Glomerular visceral epithelial cell (primary cell): ENCODE results near the gene AIMP1.
A peak's percentile ranks its signal among the peaks of the same experiment; 100 is the strongest.

Experiments used
- DNase-seq: peaks from one replicate; pipeline ENCODE4 v3.0.0-alpha.2; 2016; ENCODE audit errors: extremely low spot score

Gene AIMP1

DNA sequence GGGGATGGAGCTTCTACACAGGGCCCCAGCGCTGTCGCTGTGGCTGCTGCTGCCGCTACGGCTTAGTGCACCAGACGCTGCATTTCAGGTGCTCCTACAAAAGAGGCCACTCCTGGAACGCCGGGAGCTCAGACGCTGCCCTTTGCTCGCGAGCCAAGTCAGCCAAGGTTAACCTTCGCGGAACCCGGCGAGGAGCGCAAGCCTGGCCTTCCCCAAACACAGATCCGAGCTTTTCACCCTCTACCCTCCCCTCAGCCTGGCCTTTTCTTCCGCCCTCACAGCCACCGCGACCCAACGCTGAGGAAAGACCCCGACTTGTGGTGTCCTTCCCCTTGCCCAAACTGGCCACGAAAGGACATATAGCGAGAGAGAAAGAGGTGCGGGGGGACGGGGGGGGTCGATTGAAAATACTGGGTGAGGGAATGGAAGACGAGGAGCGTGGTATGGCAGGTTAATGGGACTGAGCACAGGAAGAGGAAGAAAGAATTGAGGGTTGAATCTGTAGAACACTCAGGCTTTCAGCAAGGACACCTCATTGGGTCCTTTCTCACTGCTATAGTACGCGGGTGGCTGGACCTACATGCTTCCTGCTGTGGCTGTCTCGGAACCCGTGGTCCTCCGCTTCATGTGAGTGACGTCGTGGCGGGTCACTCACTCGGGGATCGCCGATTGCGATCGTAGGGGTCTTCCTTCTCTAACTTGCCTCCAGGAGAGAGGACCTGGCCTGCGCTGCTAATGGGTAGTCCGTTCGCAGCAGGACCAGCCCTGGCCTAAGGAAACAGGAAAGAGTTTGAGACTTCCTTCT, at the start of gene AIMP1, which contains the start of gene TBCK:
AIMP1 (plus strand) TSS at position 583 of the 805 bp plus-strand sequence. CDS start 8,460 bp downstream, outside the sequence.
TBCK (minus strand) TSS at position 242 of the 805 bp plus-strand sequence. CDS start 7,249 bp downstream, outside the sequence.
- peak; percentile 90 for DNase-seq

DNA sequence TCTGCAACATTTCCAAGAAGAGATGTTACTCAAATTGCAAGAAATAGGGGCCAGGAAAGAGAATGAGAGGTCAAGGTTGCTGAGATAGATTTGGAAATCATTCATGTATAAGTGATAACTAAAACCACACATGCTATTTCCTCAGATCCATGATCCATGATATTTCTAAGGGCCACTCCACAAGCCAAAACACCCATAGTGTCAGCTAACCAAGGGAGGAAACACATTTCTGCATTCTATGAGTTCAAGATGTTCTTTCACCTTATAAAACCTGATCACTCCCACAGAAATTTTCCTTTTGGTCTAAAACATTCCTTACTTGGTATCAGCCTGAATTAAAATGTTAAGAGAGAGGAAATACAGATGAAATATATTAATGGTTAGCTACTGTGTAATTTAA, 47.6 kb upstream of the AIMP1 start:
- DNase-seq, result no peak

DNA sequence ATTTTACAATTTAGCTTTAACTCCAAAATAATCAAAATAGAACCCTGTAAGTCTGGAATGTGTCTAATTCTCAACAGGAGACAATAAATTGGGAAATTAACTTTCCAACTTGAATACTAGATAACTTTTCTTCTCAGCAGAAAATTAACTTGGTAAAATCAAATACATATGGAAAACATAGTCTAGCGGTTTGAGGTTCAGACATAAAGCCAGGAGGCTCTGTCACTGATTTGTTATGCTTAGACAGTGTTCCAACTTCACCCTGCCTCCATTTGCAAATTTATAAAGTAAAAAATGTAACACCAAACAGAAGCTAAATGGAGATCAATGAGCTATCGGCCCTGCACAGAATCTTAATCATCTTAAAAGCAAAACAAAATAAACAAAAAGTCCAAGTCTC, 46.6 kb upstream of the AIMP1 start:
- no peak for DNase-seq

DNA sequence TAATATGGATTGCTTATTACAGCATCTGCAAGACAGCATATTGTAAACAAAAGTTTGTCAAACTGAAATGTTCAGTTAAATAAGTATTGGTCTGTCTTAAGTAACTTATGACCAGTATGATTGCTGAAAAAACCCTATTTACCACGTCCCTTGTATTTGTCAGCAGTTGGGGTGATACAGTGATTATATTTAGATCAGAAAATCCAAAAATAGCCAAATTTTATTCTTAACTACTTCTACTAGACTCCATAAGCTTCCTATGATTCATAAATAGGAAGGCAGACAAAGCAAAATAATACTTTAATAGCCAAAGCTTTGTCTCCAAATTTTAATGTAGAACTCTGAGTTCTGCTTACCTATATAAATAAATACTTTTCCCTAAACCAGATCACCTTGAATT, 45.6 kb upstream of the AIMP1 start:
- DNase-seq, result no peak

- DNase-seq, result no peak
Measured at GRCh38 chr4:106273831-106274230, 42.5 kb upstream of the AIMP1 start.

- DNase-seq, result no peak
Measured at GRCh38 chr4:106277140-106277675, 39.1 kb upstream of the AIMP1 start.

- DNase-seq, result no peak
Measured at GRCh38 chr4:106284227-106284626, 32.1 kb upstream of the AIMP1 start.

DNA sequence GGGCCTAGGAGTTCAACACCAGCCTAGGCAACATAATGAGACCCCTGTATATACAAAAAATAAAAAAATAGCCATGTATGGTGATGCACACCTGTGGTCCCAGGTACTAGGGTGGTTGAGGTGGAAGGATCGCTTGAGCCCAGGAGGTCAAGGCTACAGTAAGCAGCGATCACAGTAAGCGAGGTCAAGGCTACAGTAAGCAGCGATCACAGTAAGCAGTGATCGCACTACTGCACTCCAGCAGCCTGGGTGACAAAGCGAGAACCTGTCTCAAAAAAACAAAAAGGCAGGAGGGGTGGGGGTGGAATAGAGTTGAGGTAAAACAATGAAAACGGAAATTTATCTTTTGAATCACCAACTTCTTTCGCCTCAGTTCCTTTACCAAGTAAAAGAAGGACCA, 29.7 kb upstream of the AIMP1 start:
- no peak for DNase-seq

- peak; percentile 87 for DNase-seq
Measured at GRCh38 chr4:106287353-106287969, 28.9 kb upstream of the AIMP1 start.

- DNase-seq, result no peak
Measured at GRCh38 chr4:106289737-106290136, 26.6 kb upstream of the AIMP1 start.

GRCh38 chr4:106291678-106292077, 24.7 kb upstream of the AIMP1 start:
- no peak for DNase-seq

DNA sequence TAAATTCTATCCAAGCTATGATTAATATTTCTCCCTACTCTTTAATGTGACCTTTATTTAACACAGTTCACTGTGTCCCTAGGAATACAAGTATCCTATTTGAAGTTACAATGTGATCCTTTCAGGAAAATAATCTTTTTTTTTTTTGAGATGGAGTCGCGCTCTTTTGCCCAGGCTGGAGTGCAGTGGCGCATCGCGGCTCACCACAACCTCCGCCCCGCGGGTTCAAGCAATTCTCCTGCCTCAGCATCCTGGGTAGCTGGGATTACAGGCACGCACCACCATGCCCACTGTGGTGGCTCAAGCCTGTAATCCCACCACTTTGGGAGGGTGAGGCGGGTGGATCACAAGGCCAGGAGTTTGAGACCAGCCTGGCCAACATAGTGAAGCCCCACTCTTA, 22.3 kb upstream of the AIMP1 start:
- no peak for DNase-seq

DNA sequence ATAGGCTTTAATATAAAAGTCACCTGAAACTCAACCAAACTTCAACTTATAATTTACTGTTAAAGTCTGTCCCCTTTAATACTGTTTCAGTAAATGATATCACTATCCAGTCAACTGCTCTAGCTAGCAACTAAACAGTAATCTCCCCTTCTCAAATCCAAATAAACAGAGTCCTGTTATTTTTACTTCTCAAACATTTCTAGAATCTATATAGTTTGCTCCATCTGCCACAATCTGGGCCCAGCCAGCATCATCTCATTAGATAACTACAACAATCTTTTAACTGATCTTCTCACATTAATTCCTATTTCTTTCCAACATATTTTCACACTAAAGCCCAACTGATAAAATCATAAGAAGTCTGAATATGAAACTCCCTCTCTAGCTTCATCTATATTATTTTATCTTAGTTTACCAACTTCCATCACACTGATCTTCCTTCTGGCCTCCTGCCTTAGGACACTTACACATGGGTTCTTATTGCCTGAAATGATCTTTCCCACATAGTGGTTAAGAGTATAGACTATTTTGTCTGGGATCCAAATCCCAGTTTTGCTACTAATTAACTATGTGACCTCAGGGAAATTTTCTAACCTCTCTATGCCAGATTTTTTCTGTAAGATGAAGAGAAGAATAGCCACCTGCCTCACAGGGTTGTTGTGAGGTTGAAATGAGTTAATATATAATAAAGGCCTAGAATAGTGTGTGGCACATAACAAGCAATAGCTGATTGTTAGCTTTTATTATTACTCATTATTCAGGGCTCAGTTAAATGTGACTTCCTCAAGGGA, 18.9 kb upstream of the AIMP1 start:
- peak; percentile 68 for DNase-seq

DNA sequence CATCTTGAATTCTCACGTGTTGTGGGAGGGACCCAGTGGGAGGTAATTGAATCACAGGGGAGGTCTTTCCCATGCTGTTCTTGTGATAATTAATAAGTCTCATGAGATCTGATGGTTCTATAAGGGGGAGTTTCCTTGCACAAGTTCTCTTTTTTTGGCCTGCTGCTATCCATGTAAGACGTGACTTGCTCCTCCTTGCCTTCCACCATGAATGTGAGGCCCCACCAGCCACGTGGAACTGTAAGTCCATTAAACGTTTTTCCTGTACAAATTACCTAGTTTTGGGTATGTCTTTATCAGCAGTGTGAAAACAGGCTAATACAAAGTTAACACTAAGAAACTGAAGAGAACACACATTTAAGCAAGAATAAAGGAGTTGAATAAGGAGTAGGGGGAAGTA, 16.4 kb upstream of the AIMP1 start:
- no peak for DNase-seq

DNA sequence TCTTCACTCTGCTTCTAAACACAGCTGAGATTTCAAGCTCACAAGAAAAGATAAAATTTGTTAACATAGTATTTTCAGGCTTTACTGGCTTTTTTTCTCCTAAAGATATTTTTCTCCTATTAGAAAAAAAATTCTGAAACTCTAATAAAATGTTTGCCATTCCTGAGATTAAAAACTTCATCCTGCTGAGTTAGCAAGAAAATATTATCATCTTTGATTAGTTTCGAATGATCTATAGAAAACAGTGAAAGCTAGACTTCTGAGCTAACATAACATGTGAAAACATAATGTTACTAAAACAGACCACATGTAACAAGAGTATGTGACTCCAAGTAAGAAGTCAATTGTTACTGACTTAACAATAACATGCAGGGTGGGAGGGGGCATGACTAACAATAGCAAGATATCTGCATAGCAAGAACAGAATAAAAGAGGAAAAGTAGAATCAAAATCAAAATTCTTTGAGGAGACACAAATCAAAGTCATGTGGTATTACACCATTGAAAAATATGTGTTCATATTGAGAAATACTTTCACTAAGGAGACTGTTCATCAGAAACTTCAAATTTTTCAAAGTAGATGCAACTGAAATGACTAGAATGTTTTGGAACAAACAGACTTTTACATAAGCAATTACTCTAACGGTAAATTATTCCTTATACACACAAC, 14.8 kb upstream of the AIMP1 start:
- DNase-seq, result no peak

DNA sequence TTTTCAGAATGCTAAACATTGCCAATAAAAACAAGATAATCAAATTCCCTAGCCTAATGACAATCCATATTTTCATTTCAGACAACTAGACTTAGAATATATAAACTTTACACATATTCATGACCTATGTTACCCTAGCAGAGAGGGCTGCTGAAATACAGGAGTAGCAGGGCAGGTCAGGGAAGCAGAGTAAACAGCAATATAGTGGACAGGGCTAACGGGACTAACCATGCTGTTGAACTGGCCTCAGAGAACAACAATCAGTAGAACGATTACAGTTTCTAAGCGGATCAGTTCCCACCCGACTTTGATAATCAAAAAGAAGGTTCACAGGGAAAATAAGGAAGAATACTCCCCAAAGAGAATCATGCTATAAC, 14.3 kb upstream of the AIMP1 start:
- DNase-seq, result no peak

DNA sequence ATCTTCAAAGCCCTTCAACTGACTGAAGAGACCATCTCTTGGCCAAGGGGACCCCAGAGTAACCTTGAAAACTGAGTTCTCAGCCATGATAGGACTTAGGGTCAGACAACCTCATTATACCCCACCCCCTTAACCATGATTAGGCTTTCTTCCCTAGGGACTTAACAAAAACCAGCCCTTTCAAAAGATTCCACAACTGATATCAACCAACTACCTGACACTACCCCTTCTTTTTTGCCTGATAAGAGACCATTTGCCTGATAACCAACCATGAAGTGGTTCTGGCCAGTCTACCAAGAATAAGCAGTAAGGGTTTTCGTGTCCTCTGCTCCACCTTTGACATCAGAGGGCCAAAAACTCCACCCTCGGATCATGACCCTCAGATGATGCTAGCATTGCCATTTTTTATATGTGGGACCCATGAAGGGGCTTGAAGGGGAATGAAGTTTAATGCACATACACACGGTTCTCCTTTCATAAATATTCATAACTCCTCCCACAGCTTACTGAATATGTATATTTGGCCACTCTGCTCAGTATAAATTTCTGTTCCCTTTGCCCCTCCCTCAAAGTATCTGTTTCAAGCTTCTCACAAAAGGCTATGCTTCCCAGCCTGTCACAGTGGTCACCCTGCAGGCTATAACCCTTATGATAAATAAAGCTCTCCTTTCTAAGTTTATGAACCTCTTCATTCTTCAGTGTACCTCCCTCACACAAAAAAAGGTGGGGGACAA, 12.6 kb upstream of the AIMP1 start:
- no peak for DNase-seq

DNA sequence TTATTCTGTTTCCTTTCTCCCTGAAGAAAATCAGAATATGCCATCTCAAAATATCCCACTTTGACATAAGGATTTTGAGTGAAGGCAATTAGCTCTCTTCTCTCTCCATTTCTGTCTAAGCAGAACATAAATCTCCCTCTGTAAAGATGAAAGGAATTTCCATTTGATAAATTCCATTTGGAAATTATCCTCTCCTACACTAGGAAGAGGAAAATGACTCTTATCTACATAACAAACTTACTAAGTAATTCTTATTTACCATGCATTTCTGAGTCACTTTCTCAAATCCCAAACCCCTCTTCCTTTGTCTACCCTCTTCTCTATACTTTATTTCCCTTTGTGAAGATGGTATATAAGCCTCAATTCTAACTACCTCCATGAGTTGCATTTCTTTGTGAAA, 11.7 kb upstream of the AIMP1 start:
- no peak for DNase-seq

DNA sequence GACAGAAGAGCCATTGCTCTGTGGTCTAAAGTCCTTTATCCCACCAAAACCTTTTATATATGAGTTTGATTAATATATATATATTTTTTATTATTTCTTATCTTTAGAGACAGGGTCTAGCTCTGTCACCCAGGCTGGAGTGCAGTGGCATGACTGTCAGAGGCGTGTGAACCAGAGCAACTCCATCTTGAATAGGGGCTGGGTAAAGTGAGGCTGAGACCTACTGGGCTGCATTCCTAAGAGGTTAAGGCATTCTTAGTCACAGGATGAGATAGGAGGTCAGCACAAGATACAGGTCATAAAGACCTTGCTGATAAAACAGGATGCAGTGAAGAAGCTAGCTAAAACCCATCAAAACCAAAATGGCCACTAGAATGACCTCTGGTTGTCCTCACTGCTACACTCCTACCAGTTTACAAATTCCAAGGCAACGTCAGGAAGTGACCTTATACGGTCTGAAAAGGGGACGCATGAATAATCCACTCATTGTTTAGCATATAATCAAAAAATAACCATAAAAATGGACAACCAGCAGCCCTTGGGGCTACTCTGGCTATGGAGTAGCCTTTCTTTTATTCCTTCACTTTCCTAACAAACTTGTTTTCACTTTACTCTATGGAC, 10.8 kb upstream of the AIMP1 start:
- no peak for DNase-seq

DNA sequence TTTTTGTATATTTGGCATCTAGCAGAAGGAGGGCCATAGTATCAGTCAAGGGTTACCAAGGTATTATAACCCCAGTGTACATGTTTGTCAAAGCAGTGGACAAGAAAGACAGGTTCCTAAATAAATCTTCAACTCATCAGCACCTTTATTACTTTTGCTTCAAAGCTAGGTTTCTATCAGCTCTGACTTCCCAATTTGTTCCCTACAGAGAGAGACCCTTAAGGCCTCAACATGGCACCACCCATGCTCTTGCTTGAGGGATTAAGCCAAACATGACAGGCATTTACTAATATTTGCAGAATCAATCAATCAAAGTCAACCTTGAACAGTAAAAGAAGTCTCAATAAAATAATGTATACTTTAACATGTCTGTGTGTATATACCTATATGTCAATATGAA, 9.8 kb upstream of the AIMP1 start:
- no peak for DNase-seq

GRCh38 chr4:106312377-106312776, 4.0 kb upstream of the AIMP1 start:
- no peak for DNase-seq
